Parathyroid adenoma (tissue), 2 donors: ENCODE measurements around the gene MRPL49.

ENCODE experiments used
- H2AFZ ChIP-seq: fragments of 300-600 bp; sonication (generic); one replicate; pipeline ENCODE4 v1.7.0; 2017; ENCODE audit warnings: antibody characterized with exemption, mild to moderate bottlenecking
- H3K27ac ChIP-seq: fragments of 300-600 bp; sonication (generic); one replicate; pipeline ENCODE4 v1.7.0; 2017
- H3K27me3 ChIP-seq: fragments of 300-600 bp; sonication (generic); one replicate; pipeline ENCODE4 v1.7.0; 2017; ENCODE audit warnings: low read length; ENCODE audit not compliant: control insufficient read depth, insufficient read depth
- H3K36me3 ChIP-seq: fragments of 300-600 bp; sonication (generic); one replicate; pipeline ENCODE4 v1.7.0; 2017; ENCODE audit warnings: low read length; ENCODE audit not compliant: control insufficient read depth, insufficient read depth
- H3K4me1 ChIP-seq: fragments of 300-600 bp; sonication (generic); one replicate; pipeline ENCODE4 v1.7.0; 2017; ENCODE audit warnings: control low read depth
- H3K4me2 ChIP-seq: fragments of 300-600 bp; sonication (generic); one replicate; pipeline ENCODE4 v1.7.0; 2017; ENCODE audit warnings: low read length
- H3K4me3 ChIP-seq: fragments of 300-600 bp; sonication (generic); one replicate; pipeline ENCODE4 v1.7.0; 2017; ENCODE audit warnings: low read depth, low read length
- H3K79me2 ChIP-seq: fragments of 300-600 bp; sonication (generic); one replicate; pipeline ENCODE4 v1.7.0; 2017; ENCODE audit warnings: control low read depth
- H3K9ac ChIP-seq: fragments of 300-600 bp; sonication (generic); one replicate; pipeline ENCODE4 v1.7.0; 2017; ENCODE audit warnings: mild to moderate bottlenecking
- H3K9me3 ChIP-seq: fragments of 300-600 bp; sonication (generic); one replicate; pipeline ENCODE4 v1.7.0; 2017; ENCODE audit warnings: low read length; ENCODE audit not compliant: control insufficient read depth
- CTCF ChIP-seq: fragments of 300-600 bp; sonication (generic); IDR thresholded peaks from one replicate; pipeline ENCODE4 v1.7.0; 2017; ENCODE audit warnings: antibody characterized with exemption, mild to moderate bottlenecking
- donor health status: primary hyperparathyroidism.

Gene MRPL49

GRCh38 chr11:65134952-65135632, 13.0 kb downstream of the MRPL49 start:
- Histone ChIP-seq H3K9ac (peak overlapping the region; percentile 93), H3K36me3 (no peaks in the 10 kb centered on the region), H3K4me3 (peak overlapping the region; percentile 92), H3K4me1 (peaks cover 2% of the 10 kb centered on the region), H3K27ac (peak overlapping the region; percentile 100), H3K4me2 (peak overlapping the region; percentile 96), H3K9me3 (no peaks in the 10 kb centered on the region), H2AFZ (peak overlapping the region; percentile 91), H3K27me3 (no peaks in the 10 kb centered on the region), H3K79me2 (peaks cover 10% of the 10 kb centered on the region)
- TF ChIP-seq CTCF: no peak

GRCh38 chr11:65135633-65136145, 13.6 kb downstream of the MRPL49 start:
- Histone ChIP-seq H3K4me1 (peaks cover 2% of the 10 kb centered on the region), H3K79me2 (peaks cover 10% of the 10 kb centered on the region), H3K9ac (no peak overlapping the region), H3K9me3 (no peaks in the 10 kb centered on the region), H3K27ac (peak overlapping the region; percentile 100), H3K4me2 (peak overlapping the region; percentile 96), H3K27me3 (no peaks in the 10 kb centered on the region), H3K4me3 (peak overlapping the region; percentile 92), H3K36me3 (no peaks in the 10 kb centered on the region), H2AFZ (peak overlapping the region; percentile 91)
- no peak for TF ChIP-seq CTCF

GRCh38 chr11:65136515-65137096, 14.5 kb downstream of the MRPL49 start:
- Histone ChIP-seq H3K27me3 (no peaks in the 10 kb centered on the region), H3K4me2 (no peak overlapping the region), H3K79me2 (peaks cover 10% of the 10 kb centered on the region), H3K9ac (no peak overlapping the region), H3K9me3 (no peaks in the 10 kb centered on the region), H2AFZ (no peak overlapping the region), H3K4me3 (no peak overlapping the region), H3K27ac (no peak overlapping the region), H3K4me1 (peaks cover 2% of the 10 kb centered on the region), H3K36me3 (no peaks in the 10 kb centered on the region)
- TF ChIP-seq CTCF: no peak

GRCh38 chr11:65141896-65142494, 19.9 kb downstream of the MRPL49 start:
- TF ChIP-seq CTCF: no peak
- no peak overlapping the region for H3K27ac ChIP-seq
- no peak overlapping the region for H3K4me3 ChIP-seq
- no peaks in the 10 kb centered on the region for H3K4me1 ChIP-seq
- no peak overlapping the region for H3K4me2 ChIP-seq
- no peak overlapping the region for H3K9ac ChIP-seq
- H3K9me3 ChIP-seq: no peaks in the 10 kb centered on the region
- no peaks in the 10 kb centered on the region for H3K79me2 ChIP-seq
- no peak overlapping the region for H2AFZ ChIP-seq
- H3K27me3 ChIP-seq: no peaks in the 10 kb centered on the region
- H3K36me3 ChIP-seq: no peaks in the 10 kb centered on the region
